Measurements from ENCODE around the gene CNTNAP5.

Gene CNTNAP5

GRCh38 chr2:124039762-124040291, 14.7 kb downstream of the CNTNAP5 start:
- Mint-ChIP-seq H3K36me3 (ENCODE audit: low read depth) (no peaks in the 10 kb centered on the region), H3K9me3 (peaks cover 5% of the 10 kb centered on the region), H3K27me3 (no peaks in the 10 kb centered on the region), H3K27ac (no peak overlapping the region), H3K4me1 (ENCODE audit: low read depth) (no peaks in the 10 kb centered on the region), H3K4me3 (no peak overlapping the region)

- H3K36me3 Mint-ChIP-seq (ENCODE audit: low read depth): no peaks in the 10 kb centered on the region
- no peaks in the 10 kb centered on the region for H3K27me3 Mint-ChIP-seq
- H3K27ac Mint-ChIP-seq: no peak overlapping the region
- peaks cover 12% of the 10 kb centered on the region for H3K9me3 Mint-ChIP-seq
- no peaks in the 10 kb centered on the region for H3K4me1 Mint-ChIP-seq (ENCODE audit: low read depth)
- H3K4me3 Mint-ChIP-seq: no peak overlapping the region
Observed at GRCh38 chr2:124045894-124046293, 20.8 kb downstream of the CNTNAP5 start.

DNA sequence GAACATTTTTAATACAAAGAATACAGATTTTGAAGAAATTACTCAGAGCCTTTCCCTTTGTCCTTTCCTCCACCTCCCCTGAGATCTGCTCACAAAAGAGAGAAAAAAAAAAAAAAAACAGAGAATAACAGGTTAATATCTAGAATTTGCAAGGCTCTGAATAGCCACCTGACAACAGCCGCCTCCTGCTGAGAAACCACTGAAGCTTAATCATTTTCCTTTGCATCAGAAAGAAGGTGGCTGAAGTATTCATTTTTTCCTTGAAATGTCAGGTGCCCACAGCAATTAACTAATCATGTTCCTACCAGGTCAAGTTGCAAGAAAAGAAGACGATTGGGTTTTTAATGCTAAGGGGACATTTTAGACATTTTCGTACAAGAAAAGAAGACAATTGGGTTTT, 21.2 kb downstream of the CNTNAP5 start:
- Mint-ChIP-seq H3K9me3 (peaks cover 12% of the 10 kb centered on the region), H3K36me3 (ENCODE audit: low read depth) (no peaks in the 10 kb centered on the region), H3K4me3 (no peak overlapping the region), H3K27me3 (no peaks in the 10 kb centered on the region), H3K4me1 (ENCODE audit: low read depth) (no peaks in the 10 kb centered on the region), H3K27ac (no peak overlapping the region)

DNA sequence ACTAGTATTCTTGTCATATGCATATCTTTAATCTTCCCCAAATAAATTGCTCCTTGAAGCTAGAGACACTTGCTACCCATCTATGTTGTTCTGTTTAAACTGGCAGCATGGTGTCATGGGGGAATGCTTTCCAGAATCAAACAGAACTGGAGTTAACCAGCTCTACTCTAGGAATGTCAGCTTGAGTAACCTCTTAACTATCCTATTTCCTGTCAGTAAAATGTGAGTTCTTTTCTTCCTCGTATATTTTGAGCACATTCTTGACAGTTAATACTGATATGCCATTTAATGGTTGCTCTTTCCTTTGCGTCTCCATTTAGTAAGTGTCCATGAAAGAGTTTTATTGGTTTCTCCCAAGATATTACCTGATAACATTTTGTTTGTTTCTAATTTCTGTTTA, 23.0 kb downstream of the CNTNAP5 start:
- Mint-ChIP-seq H3K4me1 (ENCODE audit: low read depth) (no peaks in the 10 kb centered on the region), H3K27me3 (no peaks in the 10 kb centered on the region), H3K36me3 (ENCODE audit: low read depth) (no peaks in the 10 kb centered on the region), H3K27ac (no peak overlapping the region), H3K9me3 (peaks cover 12% of the 10 kb centered on the region), H3K4me3 (no peak overlapping the region)

DNA sequence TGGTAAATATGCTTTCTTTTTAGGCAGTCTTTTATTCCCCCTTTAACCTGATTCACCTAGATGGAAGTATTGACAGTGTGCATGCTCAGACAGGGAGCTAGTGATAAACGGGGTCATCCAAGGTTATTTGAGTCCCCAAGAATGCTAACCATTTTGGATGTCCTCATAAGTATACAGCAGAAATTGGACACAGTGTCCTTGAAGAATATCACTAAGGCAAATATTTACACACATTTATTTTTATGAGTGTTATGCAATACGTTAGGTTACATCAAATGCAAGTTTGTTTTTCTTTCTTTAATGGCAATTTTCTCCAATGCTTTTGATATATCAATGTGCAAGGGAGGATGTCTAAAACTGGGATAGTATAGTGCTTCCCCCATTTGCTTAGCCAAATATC, 23.6 kb downstream of the CNTNAP5 start:
- H3K4me3 Mint-ChIP-seq: no peak overlapping the region
- no peaks in the 10 kb centered on the region for H3K27me3 Mint-ChIP-seq
- peaks cover 12% of the 10 kb centered on the region for H3K9me3 Mint-ChIP-seq
- H3K36me3 Mint-ChIP-seq (ENCODE audit: low read depth): no peaks in the 10 kb centered on the region
- H3K27ac Mint-ChIP-seq: no peak overlapping the region
- H3K4me1 Mint-ChIP-seq (ENCODE audit: low read depth): no peaks in the 10 kb centered on the region

GRCh38 chr2:124049136-124049535, 24.0 kb downstream of the CNTNAP5 start:
- H3K27ac Mint-ChIP-seq: no peak overlapping the region
- H3K36me3 Mint-ChIP-seq (ENCODE audit: low read depth): no peaks in the 10 kb centered on the region
- H3K9me3 Mint-ChIP-seq: peaks cover 7% of the 10 kb centered on the region
- no peaks in the 10 kb centered on the region for H3K4me1 Mint-ChIP-seq (ENCODE audit: low read depth)
- H3K4me3 Mint-ChIP-seq: no peak overlapping the region
- no peaks in the 10 kb centered on the region for H3K27me3 Mint-ChIP-seq

DNA sequence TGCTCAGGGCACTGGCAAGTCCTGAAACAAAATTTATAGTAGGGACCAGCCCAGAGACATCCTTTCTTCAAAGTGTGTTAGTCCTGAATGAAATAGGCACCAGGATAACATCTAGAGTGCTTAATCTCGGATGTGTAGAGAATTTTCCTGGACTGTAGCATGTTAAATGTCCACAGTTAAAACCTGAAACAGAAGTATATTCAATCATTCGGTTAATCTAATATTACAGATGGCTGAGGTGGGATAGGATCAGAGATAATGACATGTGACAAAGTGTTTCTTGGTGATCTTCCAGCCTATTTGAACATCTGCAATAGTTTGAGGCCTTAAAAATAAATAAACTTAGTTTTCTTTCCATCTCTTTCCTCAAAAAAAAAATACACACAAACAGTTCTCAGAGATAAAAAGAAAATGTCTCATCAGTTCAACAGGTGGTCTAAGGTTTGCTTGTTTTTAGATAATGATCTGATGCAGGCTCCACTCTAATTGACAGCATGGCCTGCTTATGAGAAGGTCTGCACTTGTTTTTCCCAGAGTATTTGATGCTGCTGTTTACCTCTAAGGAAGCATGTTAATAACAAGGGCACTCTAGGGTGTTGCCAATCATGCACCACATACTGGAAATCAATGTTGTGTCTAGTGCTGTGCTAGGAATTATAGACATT, 25.9 kb downstream of the CNTNAP5 start:
- H3K4me1 Mint-ChIP-seq (ENCODE audit: low read depth): no peaks in the 10 kb centered on the region
- peaks cover 11% of the 10 kb centered on the region for H3K9me3 Mint-ChIP-seq
- H3K27me3 Mint-ChIP-seq: no peaks in the 10 kb centered on the region
- H3K36me3 Mint-ChIP-seq (ENCODE audit: low read depth): no peaks in the 10 kb centered on the region
- no peak overlapping the region for H3K4me3 Mint-ChIP-seq
- no peak overlapping the region for H3K27ac Mint-ChIP-seq

DNA sequence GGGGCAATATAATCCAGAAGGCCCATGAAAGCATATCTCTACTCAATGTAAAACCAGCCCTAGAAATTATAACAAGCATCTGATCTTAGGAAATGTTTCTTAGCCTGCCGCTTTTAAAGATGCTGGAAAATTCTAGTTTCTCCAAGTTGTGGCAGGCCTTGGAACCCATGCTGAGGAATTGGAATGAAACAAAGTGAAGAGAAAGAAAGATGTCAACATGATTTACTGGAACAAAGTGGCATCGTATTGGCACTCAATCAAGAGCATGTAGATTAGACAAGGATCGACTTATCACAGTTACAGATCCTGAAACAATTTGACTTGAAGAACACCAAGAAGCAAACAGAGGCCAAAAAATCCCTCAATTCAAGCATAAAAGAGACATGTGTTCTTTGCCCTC, 28.7 kb downstream of the CNTNAP5 start:
- no peaks in the 10 kb centered on the region for H3K27me3 Mint-ChIP-seq
- no peaks in the 10 kb centered on the region for H3K4me1 Mint-ChIP-seq (ENCODE audit: low read depth)
- no peak overlapping the region for H3K4me3 Mint-ChIP-seq
- peaks cover 4% of the 10 kb centered on the region for H3K9me3 Mint-ChIP-seq
- H3K36me3 Mint-ChIP-seq (ENCODE audit: low read depth): no peaks in the 10 kb centered on the region
- no peak overlapping the region for H3K27ac Mint-ChIP-seq

- Mint-ChIP-seq H3K27me3 (no peaks in the 10 kb centered on the region), H3K36me3 (ENCODE audit: low read depth) (no peaks in the 10 kb centered on the region)
Observed at GRCh38 chr2:124063596-124063995, 38.5 kb downstream of the CNTNAP5 start.

DNA sequence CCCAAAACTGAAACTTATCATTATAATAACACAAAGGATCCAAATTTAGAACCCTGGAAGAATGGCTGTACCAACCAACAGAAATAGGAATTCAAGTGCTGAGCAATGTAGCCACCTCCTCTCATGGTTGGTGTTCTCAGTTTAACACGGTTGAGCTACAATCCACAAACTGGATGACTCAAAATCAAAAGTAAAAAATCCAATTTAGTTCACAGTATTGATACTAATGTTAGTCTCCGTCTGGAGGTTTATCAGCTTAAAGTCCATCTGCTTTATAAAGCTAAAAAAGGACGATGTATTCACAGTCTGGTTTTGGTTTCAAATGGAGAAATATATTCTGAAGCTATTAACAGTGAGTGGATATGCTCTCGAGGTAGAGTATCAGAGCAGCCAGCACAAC, 40.5 kb downstream of the CNTNAP5 start:
- H3K4me3 Mint-ChIP-seq: no peak overlapping the region
- H3K9me3 Mint-ChIP-seq: peaks cover 9% of the 10 kb centered on the region
- no peak overlapping the region for H3K27ac Mint-ChIP-seq
- H3K4me1 Mint-ChIP-seq (ENCODE audit: low read depth): no peaks in the 10 kb centered on the region
- H3K27me3 Mint-ChIP-seq: no peaks in the 10 kb centered on the region
- H3K36me3 Mint-ChIP-seq (ENCODE audit: low read depth): no peaks in the 10 kb centered on the region

More at GRCh38 chr2:124063596-124063995, 38.5 kb downstream of the CNTNAP5 start:
- H3K9me3 Mint-ChIP-seq: peaks cover 9% of the 10 kb centered on the region
- no peak overlapping the region for H3K27ac Mint-ChIP-seq
- no peaks in the 10 kb centered on the region for H3K4me1 Mint-ChIP-seq (ENCODE audit: low read depth)
- H3K4me3 Mint-ChIP-seq: no peak overlapping the region

DNA sequence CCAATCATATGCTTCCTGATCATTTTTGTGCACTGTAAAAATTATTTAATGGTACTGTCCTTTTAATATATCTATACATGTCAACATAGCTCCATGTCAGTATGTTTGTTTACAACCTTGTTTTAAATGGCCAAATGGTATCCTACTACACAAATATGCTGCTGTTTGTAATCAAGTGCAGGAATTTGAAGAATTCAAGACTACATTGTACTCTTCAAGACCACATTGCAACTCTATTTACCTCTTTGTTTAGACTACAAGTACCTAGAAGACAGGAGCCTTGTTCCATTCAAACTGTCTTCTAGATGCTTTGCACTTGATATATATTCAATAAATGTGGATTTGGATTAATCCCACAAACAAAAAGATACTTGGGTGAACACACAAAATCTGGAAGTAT, 41.7 kb downstream of the CNTNAP5 start:
- Mint-ChIP-seq H3K4me3 (no peak overlapping the region), H3K4me1 (ENCODE audit: low read depth) (no peaks in the 10 kb centered on the region), H3K9me3 (peaks cover 9% of the 10 kb centered on the region), H3K36me3 (ENCODE audit: low read depth) (no peaks in the 10 kb centered on the region), H3K27ac (no peak overlapping the region), H3K27me3 (no peaks in the 10 kb centered on the region)

- no peaks in the 10 kb centered on the region for H3K4me1 Mint-ChIP-seq (ENCODE audit: low read depth)
- H3K27me3 Mint-ChIP-seq: no peaks in the 10 kb centered on the region
- H3K9me3 Mint-ChIP-seq: no peaks in the 10 kb centered on the region
- no peak overlapping the region for H3K4me3 Mint-ChIP-seq
- no peak overlapping the region for H3K27ac Mint-ChIP-seq
- no peaks in the 10 kb centered on the region for H3K36me3 Mint-ChIP-seq (ENCODE audit: low read depth)
Observed at GRCh38 chr2:124079045-124079444, 54.0 kb downstream of the CNTNAP5 start.

DNA sequence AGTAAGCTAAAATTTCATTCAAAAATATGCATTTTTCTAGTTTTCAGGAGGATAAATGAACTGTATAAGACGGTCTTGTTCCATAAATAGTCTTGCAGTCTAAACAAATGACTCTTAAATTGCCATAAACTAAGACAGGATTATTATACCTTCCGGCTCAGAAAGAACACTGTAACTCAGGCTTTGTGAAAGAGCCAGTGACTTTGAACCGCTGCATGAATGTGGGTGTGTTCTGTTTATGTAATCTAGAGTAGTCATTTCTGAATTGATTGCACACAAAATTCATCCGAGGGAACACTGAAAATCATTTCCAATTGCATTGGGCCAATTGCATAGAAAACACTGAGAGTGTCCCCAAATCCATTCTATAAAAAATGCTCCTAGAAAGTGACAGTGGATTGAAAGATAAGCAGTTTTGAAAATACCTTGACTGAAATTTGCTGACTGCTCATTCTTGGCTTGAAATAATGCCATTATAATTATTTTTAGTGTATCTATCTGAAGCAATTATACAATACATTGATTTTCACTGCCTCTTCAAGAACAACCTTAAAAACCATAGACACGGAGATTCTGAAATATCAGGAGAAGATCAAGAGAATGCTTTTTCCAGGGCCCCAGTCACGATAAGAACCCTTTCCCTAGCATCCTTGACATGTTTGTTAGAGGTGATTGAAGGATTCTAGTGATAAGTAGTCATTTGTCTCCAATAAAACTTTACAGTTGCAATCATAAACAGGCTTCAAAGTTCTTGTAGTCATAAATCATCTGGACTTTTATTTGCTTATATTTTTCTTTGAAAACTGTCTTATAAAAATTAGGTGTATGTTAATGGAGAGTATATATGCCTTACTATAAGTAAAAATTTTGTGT, 55.4 kb downstream of the CNTNAP5 start:
- Mint-ChIP-seq H3K27me3 (no peaks in the 10 kb centered on the region), H3K27ac (no peak overlapping the region), H3K4me1 (ENCODE audit: low read depth) (no peaks in the 10 kb centered on the region)

GRCh38 chr2:124081154-124081716, 56.1 kb downstream of the CNTNAP5 start:
- Mint-ChIP-seq H3K4me3 (no peak overlapping the region), H3K4me1 (ENCODE audit: low read depth) (no peaks in the 10 kb centered on the region)

More for the DNA sequence above, 55.4 kb downstream of the CNTNAP5 start:
- Mint-ChIP-seq H3K36me3 (ENCODE audit: low read depth) (no peaks in the 10 kb centered on the region), H3K9me3 (no peaks in the 10 kb centered on the region), H3K4me3 (no peak overlapping the region)

DNA sequence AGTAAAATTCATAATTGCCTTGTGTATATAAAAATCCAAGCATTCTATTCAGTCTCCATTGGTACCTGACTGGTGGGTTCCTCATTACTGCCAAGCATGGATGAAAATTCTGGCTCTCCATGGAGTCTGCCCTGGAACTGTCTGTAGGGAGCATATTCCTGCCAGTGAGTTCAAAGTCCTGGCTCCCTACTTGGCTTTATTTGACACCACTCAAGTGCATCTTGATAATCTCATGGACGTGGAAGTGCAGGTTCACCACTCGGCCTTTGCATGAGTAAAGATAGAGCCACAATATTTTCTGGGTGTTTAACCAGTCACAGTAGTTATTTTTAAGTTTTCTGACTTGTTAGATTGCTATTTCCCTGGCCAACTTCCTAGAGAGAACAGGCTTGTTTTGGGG, 63.5 kb downstream of the CNTNAP5 start:
- no peaks in the 10 kb centered on the region for H3K4me1 Mint-ChIP-seq (ENCODE audit: low read depth)
- no peaks in the 10 kb centered on the region for H3K27me3 Mint-ChIP-seq
- H3K4me3 Mint-ChIP-seq: no peak overlapping the region
- H3K27ac Mint-ChIP-seq: no peak overlapping the region
- peaks cover 10% of the 10 kb centered on the region for H3K9me3 Mint-ChIP-seq
- H3K36me3 Mint-ChIP-seq (ENCODE audit: low read depth): no peaks in the 10 kb centered on the region

More at GRCh38 chr2:124081154-124081716, 56.1 kb downstream of the CNTNAP5 start:
- Mint-ChIP-seq H3K9me3 (no peaks in the 10 kb centered on the region), H3K27ac (no peak overlapping the region), H3K36me3 (ENCODE audit: low read depth) (no peaks in the 10 kb centered on the region), H3K27me3 (no peaks in the 10 kb centered on the region)
